ENCODE measurements around the gene INA. TPM values are rescaled to one million over a fixed set of nuclear protein-coding genes. Genes with fewer than 3 reads are reported as not detected.

The INA gene
- total RNA-seq, 3 donors from 2014 or later (not counting 1 experiment from before 2014, with no cell fraction given) = not detected

- no peaks in the 10 kb centered on the region for H3K36me3 Mint-ChIP-seq
- peaks cover 0 to 5% of the 10 kb centered on the region in 2 donors for H3K4me1 Mint-ChIP-seq
- no peak overlapping the region for H3K27ac ChIP-seq (ENCODE audit: low read length)
- DNase-seq (no peak), ATAC-seq (no peak)
- peaks cover 4% of the 10 kb centered on the region for H3K9me3 ChIP-seq (ENCODE audit: control insufficient read depth, insufficient read depth, low read length)
- H3K4me1 ChIP-seq (ENCODE audit: control insufficient read depth, insufficient read depth, low read length) = peaks cover 7% of the 10 kb centered on the region
- intact Hi-C loops (cut with micrococcal nuclease) = no loop called here
- no peak overlapping the region for H3K27ac Mint-ChIP-seq
- peaks cover 45 to 51% of the 10 kb centered on the region in 2 donors for H3K27me3 Mint-ChIP-seq (ENCODE audit: low read depth in 2 of 2)
- WGBS (ENCODE audit: insufficient coverage) = 14% methylated on average over 20 of the region's 21 CpGs
- H3K4me3 ChIP-seq (ENCODE audit: low read length) = no peak overlapping the region
- H3K36me3 ChIP-seq (ENCODE audit: control insufficient read depth, insufficient read depth, low read length) = no peaks in the 10 kb centered on the region
- peaks cover 0 to 4% of the 10 kb centered on the region in 2 donors for H3K9me3 Mint-ChIP-seq
- H3K27me3 ChIP-seq (ENCODE audit: control insufficient read depth, insufficient read depth, low read length) = peaks cover 32% of the 10 kb centered on the region
- no peak overlapping the region for H3K4me3 Mint-ChIP-seq
- TF ChIP-seq CTCF (IDR thresholded peaks at IDR 0.05) = no peak
Measured at GRCh38 chr10:103276251-103276895, 565 bp upstream of the INA start.

GRCh38 chr10:103277713-103278536, 987 bp downstream of the INA start:
- 13% methylated on average over 76 of the region's 76 CpGs for WGBS (ENCODE audit: insufficient coverage)
- no peak for TF ChIP-seq CTCF (IDR thresholded peaks at IDR 0.05)
- H3K27me3 Mint-ChIP-seq (ENCODE audit: low read depth in 2 of 2) = peaks cover 53 to 58% of the 10 kb centered on the region in 2 donors
- peaks cover 4% of the 10 kb centered on the region for H3K9me3 ChIP-seq (ENCODE audit: control insufficient read depth, insufficient read depth, low read length)
- H3K4me1 Mint-ChIP-seq = peaks cover 0 to 9% of the 10 kb centered on the region in 2 donors
- ATAC-seq (no peak), DNase-seq (no peak)
- peaks cover 7% of the 10 kb centered on the region for H3K4me1 ChIP-seq (ENCODE audit: control insufficient read depth, insufficient read depth, low read length)
- no peaks in the 10 kb centered on the region for H3K36me3 ChIP-seq (ENCODE audit: control insufficient read depth, insufficient read depth, low read length)
- no peak overlapping the region for H3K4me3 Mint-ChIP-seq
- H3K27ac Mint-ChIP-seq = no peak overlapping the region
- peaks cover 0 to 4% of the 10 kb centered on the region in 2 donors for H3K9me3 Mint-ChIP-seq
- intact Hi-C loops (cut with micrococcal nuclease) = no loop called here
- no peaks in the 10 kb centered on the region for H3K36me3 Mint-ChIP-seq
- peaks cover 32% of the 10 kb centered on the region for H3K27me3 ChIP-seq (ENCODE audit: control insufficient read depth, insufficient read depth, low read length)
- H3K4me3 ChIP-seq (ENCODE audit: low read length) = no peak overlapping the region
- H3K27ac ChIP-seq (ENCODE audit: low read length) = no peak overlapping the region

- no peak overlapping the region for H3K4me3 ChIP-seq (ENCODE audit: low read length)
- intact Hi-C loops (cut with micrococcal nuclease) = no loop called here
- TF ChIP-seq CTCF (IDR thresholded peaks at IDR 0.05) = no peak
- peaks cover 32% of the 10 kb centered on the region for H3K27me3 ChIP-seq (ENCODE audit: control insufficient read depth, insufficient read depth, low read length)
- no peak overlapping the region for H3K27ac ChIP-seq (ENCODE audit: low read length)
- 29% methylated on average over 12 of the region's 12 CpGs for WGBS (ENCODE audit: insufficient coverage)
- no peaks in the 10 kb centered on the region for H3K36me3 ChIP-seq (ENCODE audit: control insufficient read depth, insufficient read depth, low read length)
- ATAC-seq (no peak), DNase-seq (no peak)
- H3K4me3 Mint-ChIP-seq = no peak overlapping the region
- H3K27me3 Mint-ChIP-seq (ENCODE audit: low read depth in 2 of 2) = peaks cover 57 to 64% of the 10 kb centered on the region in 2 donors
- H3K27ac Mint-ChIP-seq = no peak overlapping the region
- peaks cover 0 to 4% of the 10 kb centered on the region in 2 donors for H3K9me3 Mint-ChIP-seq
- H3K9me3 ChIP-seq (ENCODE audit: control insufficient read depth, insufficient read depth, low read length) = peaks cover 4% of the 10 kb centered on the region
- peaks cover 0 to 9% of the 10 kb centered on the region in 2 donors for H3K4me1 Mint-ChIP-seq
- H3K4me1 ChIP-seq (ENCODE audit: control insufficient read depth, insufficient read depth, low read length) = peaks cover 7% of the 10 kb centered on the region
- H3K36me3 Mint-ChIP-seq = no peaks in the 10 kb centered on the region
Measured at GRCh38 chr10:103278537-103278823, 1.5 kb downstream of the INA start.
